GM21717 (cell line): Measurements from ENCODE around the gene PNISR.
"Not testable (repeated sequence)": the region's sequence is repeated elsewhere in the genome, so short reads cannot be mapped to it uniquely, and the experiment has no call there.

ENCODE experiments used
- ATAC-seq: cut with Tn5 transposase; IDR thresholded peaks from one replicate; pipeline ENCODE4 v1.9.1; 2021; ENCODE audit warnings: mild to moderate bottlenecking, moderate library complexity; ENCODE audit not compliant: unreplicated experiment

The PNISR gene, protein sequence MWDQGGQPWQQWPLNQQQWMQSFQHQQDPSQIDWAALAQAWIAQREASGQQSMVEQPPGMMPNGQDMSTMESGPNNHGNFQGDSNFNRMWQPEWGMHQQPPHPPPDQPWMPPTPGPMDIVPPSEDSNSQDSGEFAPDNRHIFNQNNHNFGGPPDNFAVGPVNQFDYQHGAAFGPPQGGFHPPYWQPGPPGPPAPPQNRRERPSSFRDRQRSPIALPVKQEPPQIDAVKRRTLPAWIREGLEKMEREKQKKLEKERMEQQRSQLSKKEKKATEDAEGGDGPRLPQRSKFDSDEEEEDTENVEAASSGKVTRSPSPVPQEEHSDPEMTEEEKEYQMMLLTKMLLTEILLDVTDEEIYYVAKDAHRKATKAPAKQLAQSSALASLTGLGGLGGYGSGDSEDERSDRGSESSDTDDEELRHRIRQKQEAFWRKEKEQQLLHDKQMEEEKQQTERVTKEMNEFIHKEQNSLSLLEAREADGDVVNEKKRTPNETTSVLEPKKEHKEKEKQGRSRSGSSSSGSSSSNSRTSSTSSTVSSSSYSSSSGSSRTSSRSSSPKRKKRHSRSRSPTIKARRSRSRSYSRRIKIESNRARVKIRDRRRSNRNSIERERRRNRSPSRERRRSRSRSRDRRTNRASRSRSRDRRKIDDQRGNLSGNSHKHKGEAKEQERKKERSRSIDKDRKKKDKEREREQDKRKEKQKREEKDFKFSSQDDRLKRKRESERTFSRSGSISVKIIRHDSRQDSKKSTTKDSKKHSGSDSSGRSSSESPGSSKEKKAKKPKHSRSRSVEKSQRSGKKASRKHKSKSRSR

DNA sequence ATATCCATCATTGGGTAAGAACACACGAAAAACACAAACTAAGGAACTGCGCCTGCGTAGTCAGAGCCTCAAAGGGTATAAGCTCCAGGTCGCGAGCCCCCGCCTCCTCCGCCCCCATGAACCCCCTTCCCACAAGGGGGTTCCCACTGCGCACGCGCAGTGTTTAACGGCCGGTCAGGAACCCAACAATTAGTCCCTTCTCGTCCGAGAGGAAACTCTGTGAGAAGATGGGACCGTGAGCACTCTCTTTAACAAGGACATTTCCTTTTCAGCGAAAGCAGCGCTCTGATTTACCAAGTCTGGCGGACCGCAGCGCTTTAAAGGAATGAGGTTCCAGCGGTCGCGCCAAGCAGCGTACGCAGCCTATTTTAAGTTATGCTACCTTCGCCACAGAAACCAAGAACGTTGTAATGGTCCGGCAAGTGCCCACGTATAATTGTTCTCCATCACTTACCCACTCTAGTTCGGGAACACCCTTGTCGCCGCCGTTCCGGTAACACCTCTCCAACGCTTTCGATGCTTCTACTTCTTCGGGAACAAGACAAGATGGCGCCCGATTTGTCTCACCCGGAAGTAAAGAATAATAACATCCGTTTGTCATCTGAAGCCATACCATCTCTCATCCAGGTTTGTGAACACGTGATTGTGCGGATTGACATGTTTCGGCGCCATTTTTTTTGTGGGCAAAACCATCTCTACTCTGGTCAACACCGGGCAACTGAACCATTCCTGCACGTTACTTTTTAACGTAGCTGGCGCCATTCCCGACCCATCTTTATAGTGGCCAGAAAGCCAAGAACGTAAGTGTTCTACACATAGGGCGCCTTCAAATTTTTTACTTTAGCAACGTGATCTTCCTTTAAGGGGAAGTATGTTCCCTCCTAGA is at the start of gene PNISR:
TSS of gene PNISR (minus strand) at position 548 of the 886 bp plus-strand sequence. CDS start 10,649 bp downstream, outside the sequence.
- ATAC-seq = peak; percentile 89

DNA sequence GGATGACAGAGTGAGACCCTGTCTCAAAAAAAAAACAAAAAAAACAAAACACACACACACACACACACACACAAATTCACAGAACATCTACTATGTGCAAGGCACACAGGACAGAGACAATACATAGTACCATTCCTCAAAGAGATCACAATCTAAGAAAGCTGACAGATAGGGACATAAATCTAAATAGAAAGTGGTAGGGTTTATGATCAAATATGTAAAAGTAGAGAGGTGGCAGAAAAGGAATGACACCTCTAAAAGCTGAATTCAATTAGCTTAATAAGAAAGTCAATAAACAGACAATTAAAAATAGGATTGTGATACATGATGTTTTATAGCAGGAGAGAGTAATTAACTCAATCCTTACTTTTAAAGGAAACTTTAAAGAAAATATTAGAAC is 48.6 kb upstream of the PNISR start:
- no peak for ATAC-seq

DNA sequence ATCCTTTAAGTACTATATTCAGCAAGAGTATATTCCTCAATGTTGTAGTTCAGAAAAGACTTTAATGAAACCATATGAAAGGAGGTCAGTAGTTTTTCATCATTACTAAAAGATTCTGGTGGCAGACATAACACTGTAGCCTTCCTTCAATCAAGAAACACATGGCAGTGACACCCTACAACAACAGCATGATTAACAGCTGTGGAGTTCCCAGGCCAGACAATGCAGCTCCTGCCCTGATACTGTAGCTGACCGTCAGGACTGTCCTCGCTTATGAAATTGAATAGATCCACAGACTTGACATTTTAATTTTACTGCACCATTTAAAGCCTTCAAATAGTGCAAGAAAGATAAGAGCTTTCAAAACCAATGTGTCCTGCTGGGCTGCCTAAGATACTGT is 46.5 kb upstream of the PNISR start:
- ATAC-seq = no peak

DNA sequence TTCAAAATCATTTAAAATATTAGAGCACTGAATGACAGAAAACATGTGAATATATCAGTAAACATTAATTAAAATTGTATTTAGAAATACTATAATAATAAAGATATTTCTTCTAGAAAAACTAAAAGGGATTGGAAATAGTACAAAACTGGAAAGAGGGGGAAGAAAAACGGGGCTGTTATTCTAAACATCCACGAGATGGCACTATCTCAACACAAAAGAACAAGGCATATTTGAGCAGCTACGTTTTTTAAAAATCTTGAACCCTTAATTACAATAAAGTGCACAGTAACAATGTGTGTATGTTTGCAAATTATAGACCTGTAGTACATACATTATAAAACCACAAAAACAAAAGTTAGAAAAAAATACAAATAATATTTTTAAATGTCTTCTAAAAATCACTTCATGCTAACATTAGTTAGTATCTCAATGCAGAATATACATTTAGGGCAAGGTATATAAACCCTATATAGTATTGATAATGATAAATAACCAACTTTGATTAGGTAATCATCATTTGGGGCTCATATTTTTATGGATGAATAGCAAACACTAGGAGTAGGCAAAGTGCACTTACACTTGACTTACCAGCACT is 42.5 kb upstream of the PNISR start:
- ATAC-seq = no peak

DNA sequence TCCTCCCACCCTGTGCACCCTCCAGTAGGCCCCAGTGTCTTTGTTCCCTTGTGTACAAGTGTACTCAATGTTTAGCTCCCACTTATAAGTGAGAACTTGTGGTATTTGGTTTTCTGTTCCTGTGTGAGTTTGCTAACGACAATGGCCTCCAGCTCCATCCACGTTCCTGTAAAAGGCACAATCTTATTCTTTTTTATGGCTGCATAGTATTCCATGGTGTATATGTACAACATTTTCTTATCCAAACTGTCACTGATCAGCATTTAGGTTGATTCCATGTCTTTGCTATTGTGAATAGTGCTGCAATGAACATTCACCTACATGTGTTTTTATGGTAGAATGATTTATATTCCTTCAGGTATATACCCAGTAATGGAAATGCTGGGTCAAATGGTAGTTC is 34.0 kb upstream of the PNISR start:
- ATAC-seq = not testable (repeated sequence)

DNA sequence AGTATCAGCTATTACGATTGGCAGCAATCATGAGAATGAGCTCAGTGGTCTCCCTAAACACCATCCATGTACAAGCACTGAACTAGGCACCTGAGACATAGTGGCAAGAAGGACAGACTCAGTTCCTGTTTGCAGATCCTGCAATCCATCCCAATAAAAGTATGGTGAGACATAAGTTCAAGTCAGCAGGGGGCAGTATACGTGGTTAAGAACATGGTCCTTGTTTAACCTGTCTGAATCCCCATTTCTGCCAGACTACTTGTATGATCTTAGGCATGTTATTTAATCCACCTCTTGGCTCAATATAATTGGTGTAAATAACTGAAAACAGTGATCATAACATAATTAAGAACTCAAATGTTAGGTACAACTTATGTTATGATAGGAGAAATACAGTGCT is 33.2 kb upstream of the PNISR start:
- no peak for ATAC-seq

DNA sequence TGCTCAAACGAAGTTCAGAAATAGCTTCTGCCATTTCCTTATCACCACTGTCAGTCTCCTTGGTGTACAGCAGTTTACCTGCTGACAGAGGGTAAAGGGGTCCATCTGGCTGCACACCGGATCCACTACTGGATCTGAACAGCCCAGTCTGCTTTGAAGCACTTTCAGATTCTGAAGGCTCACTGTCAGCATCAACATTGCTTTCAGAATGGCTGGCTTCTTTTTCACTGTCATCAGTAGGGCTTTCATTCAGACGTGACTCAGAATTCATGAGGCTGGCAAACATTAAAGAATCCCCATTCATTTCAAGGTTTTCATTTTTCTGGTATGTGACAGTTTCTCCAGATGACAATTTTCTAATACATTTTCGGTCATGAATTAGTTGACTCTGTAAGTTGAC is 21.0 kb upstream of the PNISR start:
- ATAC-seq = peak; percentile 50

DNA sequence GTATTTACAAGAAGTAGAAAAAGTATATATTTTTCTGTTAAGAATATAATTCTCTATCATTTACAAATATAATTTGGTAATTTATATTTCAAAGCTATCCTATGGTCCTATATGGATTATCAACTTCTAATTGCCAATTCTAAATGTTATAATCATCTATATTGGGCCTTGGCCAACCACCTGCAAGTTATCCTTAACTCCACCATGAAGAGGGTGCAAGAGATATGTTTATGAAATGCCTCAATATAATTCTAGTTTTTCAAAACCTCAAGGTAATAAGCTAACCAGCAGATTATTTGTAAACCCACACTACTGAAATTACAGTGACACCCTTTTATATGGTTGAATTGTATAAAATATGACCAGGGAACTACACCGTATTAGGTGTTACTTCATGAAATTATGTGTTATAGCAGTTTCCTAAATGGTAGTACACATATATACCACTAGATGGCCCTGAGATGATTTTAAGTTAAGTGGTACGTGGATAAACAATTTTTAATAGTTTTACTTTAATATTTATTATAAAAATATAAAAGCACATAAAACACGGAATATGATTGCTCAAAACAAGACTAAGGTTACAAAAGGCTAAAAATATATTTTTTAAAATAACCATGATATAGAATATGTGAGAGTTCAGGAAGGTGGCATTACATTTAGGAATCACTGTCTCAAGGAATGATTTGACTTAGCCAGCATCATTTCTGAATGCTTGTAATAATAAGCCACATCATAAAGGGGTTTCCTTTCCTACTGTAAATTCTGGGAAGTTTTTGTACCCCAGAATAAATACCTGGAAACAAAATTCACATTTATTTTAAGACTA is 9.8 kb upstream of the PNISR start:
- ATAC-seq = peak; percentile 85

DNA sequence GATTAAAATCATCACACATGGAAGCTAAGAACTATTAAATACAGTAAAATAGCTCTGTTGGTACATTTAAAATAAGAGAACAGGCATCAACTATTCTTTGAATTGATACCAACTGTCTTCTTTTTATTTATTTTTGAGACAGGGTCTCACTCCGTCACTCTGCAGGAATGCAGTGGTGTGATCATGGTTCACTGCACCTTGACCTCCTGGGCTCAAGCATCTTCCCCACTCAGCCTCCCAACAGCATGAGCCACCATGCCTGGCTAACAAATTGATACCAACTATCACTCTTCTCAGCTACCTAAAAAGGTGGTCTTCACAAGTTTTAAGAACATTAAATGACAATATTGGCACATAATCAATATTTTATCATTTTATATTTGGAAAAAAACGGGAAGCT is 7.8 kb upstream of the PNISR start:
- no peak for ATAC-seq

DNA sequence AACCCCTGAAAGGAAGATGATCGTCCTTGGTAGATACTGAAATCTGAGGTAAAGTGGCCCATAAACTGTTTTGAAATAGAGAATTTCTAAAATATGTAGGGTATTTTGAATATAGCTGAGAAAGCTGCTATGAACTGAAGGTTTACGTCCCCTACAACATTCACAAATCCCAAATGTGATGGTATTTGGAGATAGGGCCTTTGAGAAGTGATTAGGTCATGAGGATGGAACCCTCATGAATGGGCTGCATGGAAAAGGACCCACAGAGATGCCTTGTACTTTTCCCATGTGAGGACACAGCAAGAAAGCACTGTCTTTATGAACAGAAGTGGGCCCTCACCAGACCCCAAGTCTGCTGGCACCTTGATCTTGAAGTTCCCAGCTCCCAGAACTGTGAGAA is 6.8 kb upstream of the PNISR start:
- no peak for ATAC-seq

DNA sequence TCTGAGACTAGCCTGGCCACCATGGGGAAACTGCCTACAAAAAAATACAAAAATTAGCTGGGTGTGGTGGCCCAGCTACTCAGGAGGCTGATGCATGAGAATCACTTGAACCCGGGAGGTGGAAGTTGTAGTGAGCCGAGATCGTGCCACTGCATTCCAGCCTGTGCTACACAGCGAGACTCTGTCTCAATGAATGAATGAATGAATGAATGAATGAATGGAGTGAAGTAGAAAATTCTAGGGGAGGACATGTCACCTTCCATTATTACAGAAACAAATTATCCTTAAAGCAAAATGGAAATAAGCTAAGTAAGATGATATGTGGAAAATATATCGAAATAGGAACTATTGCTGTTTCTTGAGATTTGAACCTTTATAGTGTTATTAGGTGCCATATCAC is 2.9 kb upstream of the PNISR start:
- no peak for ATAC-seq

DNA sequence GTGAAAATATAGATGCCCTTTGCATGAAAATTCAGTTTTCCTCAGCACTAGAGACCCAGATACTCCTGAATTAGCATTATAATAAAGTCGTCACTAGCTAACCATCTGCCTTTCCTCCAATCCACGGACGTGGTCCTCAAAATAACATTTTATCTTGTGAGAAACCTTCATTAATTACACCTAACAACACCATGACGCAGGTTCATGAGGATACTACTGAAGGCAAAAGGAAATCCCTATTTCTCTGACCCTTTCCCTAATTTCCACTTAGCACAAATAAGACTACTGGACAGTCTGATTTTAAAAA is 1.3 kb upstream of the PNISR start:
- ATAC-seq = no peak

DNA sequence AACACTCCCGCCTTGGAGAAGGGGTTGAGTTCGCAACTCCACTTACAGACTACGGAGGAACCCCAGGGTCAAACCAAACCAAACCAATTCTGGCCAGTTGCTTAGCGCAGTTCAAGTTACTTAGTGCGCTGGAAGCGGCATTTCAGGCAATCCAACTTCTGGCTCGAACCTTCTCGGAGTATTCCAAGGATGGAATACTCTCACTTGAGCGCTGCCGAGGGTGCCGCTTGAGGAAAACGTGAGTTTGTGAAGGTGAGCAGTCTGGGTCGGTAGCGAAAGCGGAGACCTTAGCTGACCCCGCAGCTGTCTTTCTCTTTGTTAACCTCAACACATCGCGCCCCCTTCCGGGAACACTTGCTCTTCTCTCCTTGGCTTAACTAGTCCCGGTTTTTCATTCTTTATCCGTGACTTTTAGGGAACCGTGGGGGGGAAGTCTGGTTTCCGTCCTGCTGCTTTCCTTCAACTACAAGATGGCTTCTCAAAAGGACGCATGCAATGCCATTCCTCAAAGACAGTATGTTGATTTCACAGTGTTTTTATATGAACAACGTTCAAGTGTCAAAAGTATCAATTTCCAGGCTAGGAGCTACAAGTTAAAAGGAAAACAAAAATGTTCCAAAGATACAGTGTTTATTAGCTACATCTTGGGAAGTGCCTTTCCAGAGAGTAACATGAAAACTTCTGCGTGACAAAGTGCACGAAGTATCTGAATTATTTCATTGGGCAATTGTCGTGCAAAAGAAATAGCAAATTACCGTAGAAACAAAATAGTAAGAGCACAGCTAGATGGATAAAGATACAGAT is 741 bp upstream of the PNISR start:
- peak; percentile 53 for ATAC-seq

DNA sequence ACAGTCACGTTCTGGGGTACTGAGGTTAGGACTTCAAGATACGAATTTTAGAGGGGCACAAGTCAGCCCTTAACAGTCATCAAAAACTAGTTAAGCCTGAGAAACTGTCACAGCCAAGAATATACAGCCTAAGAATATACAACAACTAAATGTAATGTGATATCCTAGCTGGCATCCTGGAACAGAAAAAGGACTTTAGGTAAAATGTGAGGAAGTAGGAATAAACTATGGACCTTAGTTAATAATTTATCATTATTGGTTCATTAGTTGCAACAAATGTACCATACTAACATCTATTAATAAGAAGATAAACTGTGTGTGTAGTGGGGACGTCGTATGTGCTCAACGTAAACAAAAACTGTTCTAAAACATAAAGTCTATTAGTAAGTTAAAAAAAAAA is 1.1 kb downstream of the PNISR start:
- no peak for ATAC-seq

DNA sequence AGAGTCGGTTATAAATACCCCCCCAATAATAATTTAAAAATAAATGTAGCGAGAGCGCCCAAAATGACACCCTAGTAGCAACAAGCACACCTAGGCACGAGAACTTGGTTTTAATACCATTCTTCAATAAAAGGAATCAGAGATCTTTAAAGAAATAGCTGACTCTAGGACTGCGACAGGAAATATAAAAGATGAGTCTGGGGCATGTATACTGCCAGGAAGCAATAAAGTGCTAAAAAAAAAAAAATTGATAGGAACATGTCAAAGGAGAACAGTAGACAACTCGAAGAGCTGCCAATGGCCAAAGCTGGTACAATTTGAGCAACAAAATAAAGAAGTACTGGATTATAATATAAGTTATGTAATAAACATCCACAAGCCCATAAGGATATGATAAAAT is 2.2 kb downstream of the PNISR start:
- ATAC-seq = no peak

DNA sequence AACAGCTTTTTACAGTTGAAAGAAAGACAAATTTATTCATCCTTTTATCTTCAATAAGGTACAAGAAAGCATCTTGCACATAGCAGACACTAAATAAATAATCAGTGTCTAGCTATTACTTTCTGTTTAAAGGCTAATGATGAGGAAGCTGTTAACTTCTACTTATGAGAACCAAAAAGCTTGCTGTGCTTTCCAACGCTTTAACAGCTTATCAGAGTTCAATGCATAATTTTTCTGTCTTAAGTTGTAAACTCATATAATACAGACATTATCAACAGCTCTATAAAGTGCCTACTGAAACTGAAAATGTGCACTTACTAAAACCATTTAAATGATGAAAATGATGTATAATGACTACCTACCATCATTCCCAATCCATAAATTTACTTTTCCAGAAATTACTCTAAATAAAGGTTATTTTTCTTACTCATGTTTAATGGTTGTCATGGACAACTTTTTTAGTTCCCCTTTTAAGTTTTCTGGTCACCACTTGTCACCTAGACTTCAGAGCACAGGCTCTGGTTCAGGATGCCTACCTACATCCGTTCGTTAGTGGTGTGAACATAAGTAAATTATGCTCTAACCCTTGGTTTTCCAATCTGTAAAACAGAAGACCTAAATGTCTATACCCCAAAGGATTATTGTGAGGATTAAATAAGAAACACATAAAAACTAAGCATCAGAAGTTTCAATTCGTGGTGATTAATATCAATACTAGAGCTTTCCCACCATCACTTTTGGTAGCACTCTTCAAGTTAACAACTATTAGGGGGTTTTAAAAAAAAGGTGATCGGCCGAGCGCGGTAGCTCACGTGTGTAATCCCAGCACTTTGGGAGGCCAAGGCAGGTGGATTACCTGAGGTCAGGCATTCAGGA is 8.0 kb downstream of the PNISR start:
- peak; percentile 84 for ATAC-seq

DNA sequence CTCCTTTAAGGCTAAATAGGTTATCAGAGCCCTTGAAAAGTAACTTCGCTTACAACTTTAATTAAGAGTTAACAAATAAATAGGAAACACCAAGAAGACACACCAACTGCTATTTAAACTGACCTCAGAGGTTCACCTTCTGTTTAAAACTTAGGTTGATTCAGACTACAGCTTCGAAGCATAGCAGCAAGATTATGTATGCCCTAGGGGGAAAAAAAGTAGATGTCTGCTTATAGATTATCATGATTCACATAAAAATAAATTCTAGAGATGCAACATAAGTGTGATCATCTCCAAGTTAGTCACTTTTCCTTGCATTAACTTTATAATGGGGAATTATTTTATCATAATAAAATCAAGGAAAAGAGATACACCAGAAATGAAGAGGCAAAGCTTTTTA is 8.9 kb downstream of the PNISR start:
- no peak for ATAC-seq

DNA sequence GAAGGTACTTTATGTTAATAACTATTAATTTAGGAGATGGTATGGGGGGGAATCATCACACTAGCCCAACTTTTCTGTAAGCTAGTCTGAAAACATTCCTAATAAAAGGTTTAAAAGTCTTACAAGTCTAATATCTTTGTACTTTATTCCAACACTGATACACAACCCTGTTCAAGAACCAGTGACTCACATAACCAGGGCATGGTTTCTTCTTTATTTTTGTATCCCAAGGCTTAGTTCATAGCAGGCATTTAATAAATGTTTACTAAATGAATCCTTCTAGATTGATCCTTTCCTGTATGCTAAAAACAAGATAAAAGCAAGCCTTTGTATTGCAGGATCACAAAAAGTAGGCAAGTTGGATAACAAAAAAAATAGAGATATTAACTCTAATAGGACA is 9.7 kb downstream of the PNISR start:
- no peak for ATAC-seq
